ENCODE results near the gene ELFN2. TPM values are rescaled to one million over a fixed set of nuclear protein-coding genes. Genes with fewer than 3 reads are reported as not detected.

Gene ELFN2
- total and polyA plus RNA-seq, 2 experiments from 2014 or later = 0.48 to 1.1 TPM

DNA sequence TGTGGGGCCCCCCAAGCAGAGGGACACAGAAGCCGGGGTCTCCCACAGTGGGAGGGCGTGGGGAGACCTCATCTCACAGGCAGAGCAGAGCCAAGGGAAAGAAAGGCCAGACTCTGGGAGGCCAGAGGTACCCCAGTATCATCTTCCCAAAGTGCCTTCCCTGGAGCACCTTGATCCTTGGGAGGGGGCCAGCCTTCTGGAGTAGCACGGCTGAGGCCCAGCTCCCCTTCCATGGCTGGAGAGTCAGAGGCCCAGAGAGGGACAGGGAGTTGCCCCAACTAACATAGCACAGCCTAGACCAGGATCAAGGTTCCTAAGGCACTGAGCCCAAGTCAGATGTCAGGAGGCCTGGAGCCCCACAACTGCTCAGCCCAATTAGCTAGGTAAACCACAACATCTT, 50.6 kb downstream of the ELFN2 start:
- Histone ChIP-seq H2AFZ (no peak overlapping the region), H4K20me1 (ENCODE audit: insufficient read depth) (no peaks in the 10 kb centered on the region)
- no peak for DNase-seq

DNA sequence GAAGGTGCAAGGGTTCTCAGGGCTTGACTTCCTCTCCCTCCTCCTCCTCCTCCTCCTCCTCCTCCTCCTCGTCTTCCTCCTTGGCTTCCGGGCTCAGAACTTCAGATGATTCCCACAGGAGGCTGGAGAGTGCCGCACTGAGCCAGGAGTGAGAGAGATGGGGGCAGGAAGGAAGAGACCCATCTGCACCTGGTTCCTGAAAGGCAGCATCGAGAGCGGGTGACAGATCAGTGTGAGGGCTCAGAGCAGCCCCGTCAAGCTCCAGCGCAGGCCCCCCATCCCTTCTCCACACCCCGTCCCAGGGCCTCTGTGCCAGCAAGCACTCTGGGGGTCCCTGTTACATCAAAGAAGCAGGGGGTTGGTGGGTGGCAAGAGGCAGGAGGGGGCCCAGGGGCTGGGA, 51.5 kb downstream of the ELFN2 start:
- no peaks in the 10 kb centered on the region for H3K4me1 ChIP-seq (ENCODE audit: insufficient read depth)
- DNase-seq = no peak
- H3K9ac ChIP-seq = no peak overlapping the region
- H3K27me3 ChIP-seq (replicated peaks; ENCODE audit: insufficient read depth) = peaks cover 9% of the 10 kb centered on the region
- WGBS, 2 experiments (ENCODE audit: low coverage in 1 of 2, low lambda C conversion rate in 2 of 2, missing lambda C conversion rate in 2 of 2) = 69 to 73% methylated on average over 8 of the region's 8 CpGs
- in situ Hi-C loops (cut with MboI) = no loop called here
- no peak for TF ChIP-seq EZH2phosphoT487 (IDR thresholded peaks at IDR 0.05; ENCODE audit: insufficient read depth, low read depth)
- TF ChIP-seq EZH2 (IDR thresholded peaks at IDR 0.05; ENCODE audit: insufficient read depth, poor library complexity, severe bottlenecking) = no peak
- no peak overlapping the region for H3K4me2 ChIP-seq (ENCODE audit: unreplicated experiment)
- no peak overlapping the region for H3K4me3 ChIP-seq
- H3K27ac ChIP-seq = no peak overlapping the region
- no peaks in the 10 kb centered on the region for H3K36me3 ChIP-seq (ENCODE audit: low read depth)
- H3K79me2 ChIP-seq (ENCODE audit: insufficient read depth) = no peaks in the 10 kb centered on the region
- no peak overlapping the region for H2AFZ ChIP-seq
- no peaks in the 10 kb centered on the region for H4K20me1 ChIP-seq (ENCODE audit: insufficient read depth)
- no peaks in the 10 kb centered on the region for H3F3A ChIP-seq (ENCODE audit: insufficient read depth)
- H3K9me3 ChIP-seq (ENCODE audit: low read depth) = no peaks in the 10 kb centered on the region
- no peaks in the 10 kb centered on the region for H3K9me2 ChIP-seq (ENCODE audit: insufficient read depth)

More for the DNA sequence above, 50.6 kb downstream of the ELFN2 start:
- Histone ChIP-seq H3K9me3 (ENCODE audit: low read depth) (no peaks in the 10 kb centered on the region), H3K79me2 (ENCODE audit: insufficient read depth) (no peaks in the 10 kb centered on the region), H3K9me2 (ENCODE audit: insufficient read depth) (no peaks in the 10 kb centered on the region), H3K9ac (no peak overlapping the region), H3K27me3 (replicated peaks; ENCODE audit: insufficient read depth) (peaks cover 9% of the 10 kb centered on the region), H3K4me3 (no peak overlapping the region), H3K4me2 (ENCODE audit: unreplicated experiment) (no peak overlapping the region), H3K36me3 (ENCODE audit: low read depth) (no peaks in the 10 kb centered on the region), H3K4me1 (ENCODE audit: insufficient read depth) (no peaks in the 10 kb centered on the region), H3F3A (ENCODE audit: insufficient read depth) (no peaks in the 10 kb centered on the region), H3K27ac (no peak overlapping the region)
- TF ChIP-seq EZH2 (IDR thresholded peaks at IDR 0.05; ENCODE audit: insufficient read depth, poor library complexity, severe bottlenecking) (no peak), EZH2phosphoT487 (IDR thresholded peaks at IDR 0.05; ENCODE audit: insufficient read depth, low read depth) (no peak)
- WGBS, 2 experiments (ENCODE audit: low coverage in 1 of 2, low lambda C conversion rate in 2 of 2, missing lambda C conversion rate in 2 of 2) = 12 to 20% methylated on average over 3 of the region's 3 CpGs
- in situ Hi-C loops (cut with MboI) = no loop called here

DNA sequence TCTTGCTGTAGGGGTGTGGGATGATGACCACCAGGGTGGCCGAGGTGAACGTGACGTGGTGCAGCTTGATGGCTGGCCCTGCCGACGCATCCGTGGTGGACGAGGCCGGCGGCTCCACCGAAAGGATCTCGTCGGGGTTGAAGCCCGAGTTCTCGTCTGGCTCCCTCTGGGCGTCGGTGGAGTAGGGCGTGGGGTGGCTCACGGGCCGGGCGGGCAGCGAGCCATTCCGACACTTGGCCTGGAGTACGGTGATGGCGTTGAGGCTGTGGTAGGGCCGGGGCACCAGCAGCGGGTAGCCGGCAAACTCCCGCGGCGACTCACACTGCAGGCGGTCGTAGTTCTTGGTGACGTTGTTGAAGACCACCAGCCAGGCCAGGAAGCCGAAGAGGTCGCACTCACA, 52.7 kb downstream of the ELFN2 start:
- H3K4me2 ChIP-seq (ENCODE audit: unreplicated experiment) = no peak overlapping the region
- H3K79me2 ChIP-seq (ENCODE audit: insufficient read depth) = no peaks in the 10 kb centered on the region
- H3K9me2 ChIP-seq (ENCODE audit: insufficient read depth) = no peaks in the 10 kb centered on the region
- WGBS, 2 experiments (ENCODE audit: low coverage in 1 of 2, low lambda C conversion rate in 2 of 2, missing lambda C conversion rate in 2 of 2) = 89 to 94% methylated on average over 23 to 35 of the region's 35 CpGs
- H3K27me3 ChIP-seq (replicated peaks; ENCODE audit: insufficient read depth) = peaks cover 9% of the 10 kb centered on the region
- no peaks in the 10 kb centered on the region for H3K4me1 ChIP-seq (ENCODE audit: insufficient read depth)
- H3K9me3 ChIP-seq (ENCODE audit: low read depth) = no peaks in the 10 kb centered on the region
- no peaks in the 10 kb centered on the region for H3K36me3 ChIP-seq (ENCODE audit: low read depth)
- no peak overlapping the region for H3K27ac ChIP-seq
- no peak for DNase-seq
- no peak overlapping the region for H3K9ac ChIP-seq
- H3F3A ChIP-seq (ENCODE audit: insufficient read depth) = no peaks in the 10 kb centered on the region
- H3K4me3 ChIP-seq = no peak overlapping the region
- in situ Hi-C loops (cut with MboI) = no loop called here
- no peak overlapping the region for H2AFZ ChIP-seq
- H4K20me1 ChIP-seq (ENCODE audit: insufficient read depth) = no peaks in the 10 kb centered on the region
- TF ChIP-seq EZH2phosphoT487 (IDR thresholded peaks at IDR 0.05; ENCODE audit: insufficient read depth, low read depth) = no peak

DNA sequence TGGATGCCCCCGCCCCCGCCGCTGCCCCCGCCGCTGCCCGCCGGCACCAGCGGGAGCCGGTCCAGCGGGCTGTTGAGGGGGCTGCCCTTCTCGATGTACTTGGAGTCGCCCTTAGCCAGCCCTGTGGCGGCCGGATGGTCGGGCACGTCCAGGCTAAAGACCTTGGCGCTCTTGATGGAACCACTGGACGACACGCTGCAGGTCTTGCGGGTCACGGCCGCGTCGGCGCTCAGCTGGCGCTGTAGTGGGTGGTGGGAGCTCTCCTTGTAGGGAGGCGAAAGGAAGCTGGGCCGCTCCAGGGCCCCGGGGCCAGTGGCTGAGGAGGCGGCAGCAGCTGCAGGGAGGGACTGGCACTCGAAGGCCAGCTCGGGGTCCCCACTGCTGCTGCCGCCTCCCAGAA, 53.8 kb downstream of the ELFN2 start:
- no peaks in the 10 kb centered on the region for H3K36me3 ChIP-seq (ENCODE audit: low read depth)
- H4K20me1 ChIP-seq (ENCODE audit: insufficient read depth) = no peaks in the 10 kb centered on the region
- no peak overlapping the region for H3K9ac ChIP-seq
- H3K79me2 ChIP-seq (ENCODE audit: insufficient read depth) = no peaks in the 10 kb centered on the region
- in situ Hi-C loops (cut with MboI) = no loop called here
- H3K4me3 ChIP-seq = no peak overlapping the region
- H3K27ac ChIP-seq = no peak overlapping the region
- H3K9me3 ChIP-seq (ENCODE audit: low read depth) = no peaks in the 10 kb centered on the region
- WGBS, 2 experiments (ENCODE audit: low coverage in 1 of 2, low lambda C conversion rate in 2 of 2, missing lambda C conversion rate in 2 of 2) = 89 to 91% methylated on average over 23 to 30 of the region's 33 CpGs
- no peak for DNase-seq
- no peaks in the 10 kb centered on the region for H3F3A ChIP-seq (ENCODE audit: insufficient read depth)
- TF ChIP-seq EZH2phosphoT487 (IDR thresholded peaks at IDR 0.05; ENCODE audit: insufficient read depth, low read depth) (no peak), EZH2 (IDR thresholded peaks at IDR 0.05; ENCODE audit: insufficient read depth, poor library complexity, severe bottlenecking) (no peak)
- no peaks in the 10 kb centered on the region for H3K9me2 ChIP-seq (ENCODE audit: insufficient read depth)
- H3K27me3 ChIP-seq (replicated peaks; ENCODE audit: insufficient read depth) = peaks cover 4% of the 10 kb centered on the region; the same call in 1 of the 2 replicates
- H2AFZ ChIP-seq = no peak overlapping the region
- no peaks in the 10 kb centered on the region for H3K4me1 ChIP-seq (ENCODE audit: insufficient read depth)
- H3K4me2 ChIP-seq (ENCODE audit: unreplicated experiment) = no peak overlapping the region

DNA sequence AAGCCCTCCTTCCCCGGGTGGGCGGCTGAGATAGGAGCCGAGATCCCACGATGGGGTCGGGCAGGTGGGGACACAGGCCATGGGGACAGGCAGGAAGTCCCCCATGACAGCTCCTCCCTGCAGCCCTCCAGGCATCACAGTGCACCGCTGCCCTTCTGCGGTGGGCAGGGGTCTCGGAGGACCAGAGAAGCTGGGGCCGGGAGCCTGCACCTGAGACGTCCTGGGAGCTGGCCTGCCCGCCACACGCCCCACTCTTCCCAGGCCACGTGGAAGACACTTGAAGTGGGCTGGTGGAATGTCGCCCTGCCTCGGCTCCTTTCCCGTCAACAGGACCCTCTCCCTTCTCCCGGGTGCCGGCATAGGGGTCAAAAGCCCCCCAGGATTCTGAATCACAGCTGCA, 55.4 kb downstream of the ELFN2 start:
- H3K79me2 ChIP-seq (ENCODE audit: insufficient read depth) = no peaks in the 10 kb centered on the region
- no peak for DNase-seq
- H4K20me1 ChIP-seq (ENCODE audit: insufficient read depth) = no peaks in the 10 kb centered on the region
- H3K4me1 ChIP-seq (ENCODE audit: insufficient read depth) = no peaks in the 10 kb centered on the region
- no peak for TF ChIP-seq EZH2 (IDR thresholded peaks at IDR 0.05; ENCODE audit: insufficient read depth, poor library complexity, severe bottlenecking)
- no peak for TF ChIP-seq EZH2phosphoT487 (IDR thresholded peaks at IDR 0.05; ENCODE audit: insufficient read depth, low read depth)
- H3K27me3 ChIP-seq (replicated peaks; ENCODE audit: insufficient read depth) = peaks cover 2% of the 10 kb centered on the region; the same call in 1 of the 2 replicates
- no peak overlapping the region for H3K4me2 ChIP-seq (ENCODE audit: unreplicated experiment)
- no peaks in the 10 kb centered on the region for H3K9me2 ChIP-seq (ENCODE audit: insufficient read depth)
- in situ Hi-C loops (cut with MboI) = no loop called here
- H2AFZ ChIP-seq = no peak overlapping the region
- WGBS, 2 experiments (ENCODE audit: low coverage in 1 of 2, low lambda C conversion rate in 2 of 2, missing lambda C conversion rate in 2 of 2) = 75 to 85% methylated on average over 13 to 16 of the region's 18 CpGs
- H3F3A ChIP-seq (ENCODE audit: insufficient read depth) = no peaks in the 10 kb centered on the region
- H3K4me3 ChIP-seq = no peak overlapping the region
- H3K9ac ChIP-seq = no peak overlapping the region
- H3K9me3 ChIP-seq (ENCODE audit: low read depth) = no peaks in the 10 kb centered on the region
- H3K36me3 ChIP-seq (ENCODE audit: low read depth) = no peaks in the 10 kb centered on the region
- H3K27ac ChIP-seq = no peak overlapping the region

Measured in GM23248 (cell line).